Central memory CD4-positive, alpha-beta T cell (primary cell): ENCODE measurements around the gene PCK1.

Experiments
- DNase-seq: peaks from one replicate; pipeline ENCODE4 v3.0.0; 2022

PCK1 gene

DNA sequence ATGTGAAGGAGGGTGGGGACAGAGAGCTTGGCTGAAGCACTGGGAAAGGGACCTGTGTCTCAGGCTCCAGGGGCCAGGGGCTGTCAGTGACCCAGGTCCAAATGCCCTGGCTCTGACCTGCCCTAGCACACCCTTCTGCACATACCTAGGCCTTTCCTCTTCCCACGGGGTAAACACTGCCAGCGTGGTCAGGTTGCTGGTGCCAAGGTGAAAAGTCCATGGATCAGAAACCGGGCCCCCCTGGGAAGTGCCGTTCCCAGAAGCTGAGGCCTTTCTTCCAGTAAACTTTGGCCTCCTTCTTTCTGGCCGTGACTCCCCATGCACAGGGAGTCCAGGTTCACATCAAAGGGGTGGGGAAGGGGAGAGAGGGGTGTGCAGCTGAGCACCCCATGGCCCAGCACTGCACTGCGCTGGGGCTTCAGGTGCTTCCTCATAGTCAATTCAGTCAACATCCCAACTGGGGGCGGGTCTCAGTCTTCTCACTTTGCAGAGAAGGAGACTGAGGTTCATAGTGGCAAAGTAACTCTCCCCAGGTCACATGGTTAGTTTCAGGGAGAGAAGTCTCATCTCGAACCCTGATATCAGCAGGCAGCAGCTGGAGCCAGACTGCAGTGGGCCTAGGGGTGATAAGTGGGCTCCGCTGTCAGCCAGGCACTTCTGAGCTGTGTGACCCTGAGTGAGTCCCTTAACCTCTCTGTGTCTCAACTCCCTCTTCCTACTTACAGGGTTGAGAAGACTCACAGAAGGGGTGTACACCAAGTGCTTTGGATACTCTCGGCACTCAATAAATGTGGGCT lies 17.0 kb downstream of the PCK1 start:
- DNase-seq, result no peak

DNA sequence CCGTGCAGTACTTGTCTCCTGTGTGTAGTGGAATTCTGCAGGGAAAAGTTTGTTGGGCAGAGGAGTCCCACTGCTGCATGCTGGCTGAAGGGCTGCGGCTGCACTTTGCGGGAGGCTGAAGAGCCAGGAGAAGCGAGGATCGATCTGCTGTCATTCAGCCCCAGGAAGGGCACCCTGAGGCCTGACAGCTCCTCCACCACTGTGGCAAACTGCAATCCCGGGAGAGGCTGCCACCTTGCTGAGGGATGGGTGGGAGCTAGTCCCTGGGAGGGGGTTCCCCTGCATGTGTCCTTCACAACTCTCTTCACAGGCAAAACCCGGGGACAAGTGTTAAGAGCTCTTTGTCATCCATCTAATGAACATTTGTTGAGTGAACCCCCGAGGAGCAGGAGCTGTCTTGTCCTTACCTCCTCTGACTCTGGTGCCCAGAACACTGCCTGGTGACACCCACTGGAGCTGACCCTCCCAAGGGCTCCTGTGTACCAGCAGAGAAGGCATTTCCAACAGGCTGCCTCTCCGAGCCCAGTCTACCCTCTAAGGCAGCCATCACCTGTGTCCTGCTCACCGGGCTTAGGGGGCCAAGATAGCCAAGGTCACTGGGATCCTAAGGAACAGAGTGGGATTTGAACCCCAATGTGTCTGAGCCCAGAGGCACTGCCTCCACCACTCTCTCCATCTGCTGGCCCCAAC lies 17.7 kb downstream of the PCK1 start:
- DNase-seq, result no peak

- DNase-seq, result no peak
These were observed 18.5 kb downstream of the PCK1 start for GRCh38 chr20:57579331-57579897.

DNA sequence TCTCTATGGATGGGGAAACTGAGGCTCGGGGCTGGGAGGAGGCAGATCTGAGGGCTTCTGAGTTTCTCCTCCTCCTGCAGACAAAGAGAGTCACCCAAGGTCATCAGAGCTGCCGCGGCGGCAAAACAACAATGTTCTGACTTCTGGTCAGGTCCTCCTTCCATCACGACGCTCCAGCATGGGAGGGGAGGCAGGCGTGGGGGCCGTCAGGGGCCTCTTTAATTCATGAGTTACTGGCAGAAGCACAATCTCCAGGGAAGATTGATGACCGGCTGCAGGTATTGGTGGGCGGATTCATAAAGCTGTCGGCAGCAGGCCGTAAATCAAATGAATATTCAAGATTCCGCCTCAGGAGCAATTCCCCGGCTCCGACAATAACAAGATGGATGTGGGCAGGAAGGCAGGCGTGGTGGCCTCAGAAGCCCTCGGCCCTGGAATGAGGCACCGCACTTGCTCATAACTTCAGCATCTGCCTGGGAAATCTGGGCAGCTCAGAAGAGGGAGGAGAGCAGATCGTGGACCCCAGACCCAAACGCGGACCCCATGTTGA lies 19.1 kb downstream of the PCK1 start:
- no peak for DNase-seq

GRCh38 chr20:57580478-57581201 lies 19.7 kb downstream of the PCK1 start:
- DNase-seq, result no peak

- no peak for DNase-seq
These were observed 20.5 kb downstream of the PCK1 start for GRCh38 chr20:57581202-57582028.

DNA sequence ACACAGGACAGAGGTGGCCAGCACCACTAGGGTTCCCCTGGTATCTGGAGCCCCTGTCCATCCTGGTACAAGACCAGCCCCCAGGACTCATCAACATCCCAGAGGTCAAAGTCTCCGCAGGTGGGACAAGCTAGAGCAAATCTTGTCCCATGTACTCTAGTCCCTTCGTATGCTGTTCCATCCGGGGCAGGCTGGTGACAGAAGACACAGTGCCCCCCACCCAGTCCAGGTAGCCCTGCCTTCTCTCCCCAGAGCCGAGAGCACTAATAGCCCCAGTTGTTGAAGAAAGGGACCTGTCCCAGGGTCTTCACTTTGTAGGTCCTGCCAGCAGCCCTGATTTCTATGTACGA lies 21.1 kb downstream of the PCK1 start:
- DNase-seq, result no peak

DNA sequence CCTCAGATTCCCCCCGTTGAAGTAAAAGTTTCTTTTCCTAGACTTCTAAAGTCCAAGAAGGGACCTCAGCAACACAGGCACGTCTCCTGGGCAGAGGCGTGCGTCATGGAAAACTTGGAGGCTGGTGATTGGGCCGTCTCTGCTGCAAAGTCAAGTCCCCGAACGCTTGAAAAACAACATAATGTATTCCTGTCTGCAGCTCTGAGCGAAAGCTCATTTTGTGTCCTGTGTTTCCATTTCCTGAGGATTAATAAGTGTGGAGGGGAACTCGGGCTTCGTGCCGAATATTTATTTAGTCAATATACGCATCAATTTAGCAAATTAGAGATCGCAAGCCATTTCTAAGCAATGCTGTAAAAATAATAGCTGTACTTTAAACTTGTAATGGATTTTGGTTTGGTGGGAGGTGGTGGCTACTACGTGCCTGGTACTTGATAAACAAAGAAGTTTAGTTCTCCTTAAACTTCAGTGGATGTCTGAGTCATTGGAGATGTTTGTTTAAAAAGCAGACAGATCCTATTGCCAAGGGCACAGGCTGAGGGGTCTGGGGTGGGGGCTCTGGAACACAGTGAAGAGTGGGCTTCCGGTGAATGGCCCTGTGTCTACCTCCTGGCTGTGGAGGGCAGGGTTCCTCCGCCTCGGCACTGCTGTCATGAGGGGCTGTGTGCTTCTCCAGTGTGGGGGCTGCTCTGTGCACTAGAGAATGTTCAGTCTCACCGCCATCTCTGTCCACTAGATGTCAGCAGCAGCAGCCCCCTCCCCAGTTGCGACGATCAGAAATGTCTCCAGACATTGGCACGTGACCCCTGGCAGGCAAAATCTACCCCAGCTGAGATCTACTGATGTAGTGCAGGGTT lies 21.8 kb downstream of the PCK1 start:
- no peak for DNase-seq

DNA sequence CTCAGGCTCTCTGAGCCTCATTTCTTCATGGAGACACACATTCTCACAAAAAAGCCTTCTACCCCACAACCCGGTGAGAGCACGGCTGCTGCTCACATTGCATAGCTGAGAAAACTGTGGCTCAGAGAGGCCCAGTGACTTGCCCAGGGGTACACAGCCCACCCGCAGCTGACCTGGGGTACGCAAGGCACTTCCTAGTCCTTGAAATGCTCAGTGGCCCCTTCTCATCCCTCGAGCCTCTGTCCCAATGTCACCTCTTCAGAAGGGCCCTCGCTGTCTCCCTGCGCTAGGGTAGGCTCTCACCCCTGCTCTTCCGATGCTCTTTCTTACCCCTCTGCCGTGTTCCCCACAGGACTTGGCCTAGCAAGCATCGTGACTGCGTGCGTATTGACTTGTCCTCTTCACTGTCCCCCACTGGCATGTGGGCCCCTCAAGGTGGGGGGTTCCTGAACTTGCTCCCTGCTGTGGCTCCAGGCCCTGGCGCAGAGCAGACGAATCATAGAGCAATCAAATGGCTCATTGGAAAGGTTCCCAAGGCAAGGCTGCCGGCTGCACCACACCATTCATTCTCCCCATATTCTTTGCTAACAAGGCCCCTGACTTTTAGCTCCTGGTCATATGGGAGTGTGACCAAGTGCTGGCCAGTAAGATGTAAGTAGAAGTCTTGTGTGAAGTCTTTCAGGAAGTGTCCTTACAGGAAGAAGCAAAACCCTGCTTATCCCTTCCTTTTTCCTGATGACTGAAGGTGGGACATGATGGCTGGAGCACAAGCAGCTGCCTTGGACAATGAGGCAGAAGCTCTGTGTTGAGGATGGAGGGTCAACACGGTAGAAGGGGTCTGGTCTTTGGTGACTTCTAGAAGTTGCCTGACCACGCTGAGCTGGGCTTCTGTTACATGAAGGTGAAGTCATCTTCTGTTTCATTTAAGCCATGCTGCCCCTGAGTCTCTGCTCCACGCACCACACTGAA lies 22.7 kb downstream of the PCK1 start:
- DNase-seq, result no peak

DNA sequence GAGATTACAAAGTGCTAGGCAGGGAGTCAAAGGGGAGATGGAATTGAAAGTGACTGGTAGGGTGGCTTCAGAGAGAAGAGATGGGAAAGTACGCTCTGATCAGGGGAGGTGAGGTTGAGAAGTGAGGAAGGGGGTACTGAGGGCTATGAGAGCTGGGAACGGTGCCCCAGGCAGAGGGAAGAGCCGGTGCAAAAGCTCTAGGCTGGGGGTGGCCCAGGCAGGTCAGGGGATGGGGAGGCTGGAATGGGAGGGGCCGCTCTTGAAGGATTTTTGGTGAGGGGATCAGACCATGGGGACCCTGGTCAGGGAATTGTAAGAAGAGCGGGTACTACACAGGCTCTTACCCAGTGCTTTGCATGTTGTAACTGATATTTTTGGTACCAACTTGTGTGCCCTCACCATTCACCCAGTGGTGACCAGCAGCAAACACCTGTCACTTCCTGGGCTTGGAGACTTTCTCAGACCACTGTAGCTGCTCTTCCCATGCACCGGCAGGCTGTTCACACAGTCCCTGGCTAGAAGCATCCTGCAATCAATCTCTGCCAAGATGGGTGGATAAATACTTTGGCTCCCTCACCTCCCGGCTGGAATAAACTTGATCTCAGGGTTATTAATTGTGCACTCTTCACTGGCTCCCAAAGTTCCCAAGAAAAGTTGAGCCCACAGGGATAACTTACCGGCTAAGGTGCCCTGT lies 24.0 kb downstream of the PCK1 start:
- no peak for DNase-seq

DNA sequence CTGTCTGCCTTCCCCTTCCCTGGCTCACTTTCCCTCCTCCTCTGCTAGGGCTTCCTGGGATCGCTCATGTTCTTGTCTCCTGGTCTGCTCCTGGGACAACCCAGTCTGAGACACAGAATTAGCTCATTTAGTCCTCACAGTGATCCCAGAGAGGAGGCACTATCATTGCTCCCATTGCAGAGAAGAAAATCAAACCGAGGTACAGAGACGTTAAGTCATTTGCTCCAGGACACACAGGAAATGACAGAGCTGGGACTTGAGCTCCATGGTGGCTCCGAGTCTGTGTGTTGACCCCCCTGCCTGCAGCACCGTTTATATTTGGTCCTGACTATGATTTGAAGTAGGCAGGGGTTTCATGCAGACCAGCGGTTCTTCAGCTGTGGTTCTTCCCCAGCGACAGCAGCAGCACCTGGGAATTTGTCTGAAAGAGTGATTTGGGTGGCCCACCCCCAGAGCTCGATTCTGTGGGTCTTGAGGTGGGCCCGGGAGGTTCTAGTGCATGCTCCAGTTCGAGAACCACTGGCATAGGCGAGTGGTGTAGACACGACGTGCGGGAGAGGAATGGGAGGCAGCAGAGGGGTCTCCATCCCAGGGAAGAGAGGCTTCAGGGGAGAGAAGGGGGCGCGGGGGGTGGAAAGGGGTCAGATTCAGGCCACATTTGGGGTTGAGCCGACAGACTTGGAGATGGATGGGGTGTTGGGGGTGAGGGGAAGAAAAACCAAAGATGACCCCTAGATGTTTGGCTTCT lies 24.7 kb downstream of the PCK1 start:
- no peak for DNase-seq

DNA sequence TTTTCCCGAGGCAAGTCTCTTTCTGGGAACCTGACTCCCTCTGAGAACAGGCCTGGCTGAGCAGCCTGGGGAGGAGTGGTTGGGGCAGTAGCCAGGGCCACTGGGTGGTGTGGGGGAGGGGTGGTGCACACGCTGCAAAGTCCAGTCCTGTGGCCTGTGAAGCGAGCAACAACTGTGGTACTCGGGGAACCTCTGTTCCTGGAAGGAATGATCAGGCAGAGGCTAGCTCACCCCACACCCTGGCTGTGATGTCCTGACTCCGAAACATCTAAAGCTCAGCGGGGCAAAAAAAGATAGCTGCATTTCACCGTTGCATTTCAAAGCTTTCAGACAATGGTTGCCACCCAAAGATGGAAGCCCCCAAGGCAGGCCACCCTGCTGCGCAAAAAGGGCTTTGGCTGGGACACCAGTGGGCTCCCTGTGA lies 25.5 kb downstream of the PCK1 start:
- DNase-seq, result no peak

DNA sequence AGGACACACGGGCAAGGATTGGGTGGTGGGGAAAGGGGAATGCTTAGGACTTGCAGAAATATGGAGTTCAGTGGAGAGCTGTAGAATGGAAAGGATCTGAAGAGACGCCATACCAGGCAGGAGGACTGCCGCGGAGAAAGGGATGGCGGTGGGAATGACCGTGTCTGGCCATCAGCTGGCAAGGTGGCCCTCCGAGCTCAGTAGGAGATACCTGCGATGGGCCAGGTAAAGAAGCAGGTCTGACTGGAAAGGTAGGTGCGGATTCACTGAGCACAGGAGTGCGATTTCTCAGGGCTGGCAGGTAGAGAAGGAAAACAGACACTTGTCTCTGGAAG lies 26.0 kb downstream of the PCK1 start:
- DNase-seq, result no peak

GRCh38 chr20:57587278-57587988 lies 26.5 kb downstream of the PCK1 start:
- DNase-seq, result no peak

DNA sequence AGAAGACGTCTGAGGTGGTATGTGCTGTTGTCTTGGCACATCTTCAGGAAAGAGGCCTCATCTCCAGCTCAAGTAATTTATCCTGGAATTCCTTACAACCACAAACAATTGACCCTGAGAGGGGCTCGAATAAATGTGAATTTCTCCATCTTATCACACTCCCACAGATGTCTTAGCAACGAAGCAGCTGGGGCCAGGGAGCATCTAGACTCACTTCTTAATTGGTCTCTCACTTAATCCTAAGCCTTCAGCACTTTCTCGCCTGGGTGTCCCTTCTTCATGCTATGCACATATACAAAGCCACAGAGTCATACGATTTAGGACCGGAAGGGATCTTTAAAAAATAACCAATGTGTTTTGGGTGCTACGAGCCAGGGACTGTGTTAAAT lies 27.1 kb downstream of the PCK1 start:
- DNase-seq, result no peak

- DNase-seq, result no peak
These were observed 27.7 kb downstream of the PCK1 start for GRCh38 chr20:57588596-57588995.

GRCh38 chr20:57589123-57589727 lies 28.3 kb downstream of the PCK1 start:
- DNase-seq, result no peak
